Measurements from ENCODE around the gene CADM2. TPM values are rescaled to one million over a fixed set of nuclear protein-coding genes. Genes with fewer than 3 reads are reported as not detected.

Gene CADM2
- total RNA-seq, 4 donors from 2014 or later = 0.13 to 2.1 (median 0.58) TPM

DNA sequence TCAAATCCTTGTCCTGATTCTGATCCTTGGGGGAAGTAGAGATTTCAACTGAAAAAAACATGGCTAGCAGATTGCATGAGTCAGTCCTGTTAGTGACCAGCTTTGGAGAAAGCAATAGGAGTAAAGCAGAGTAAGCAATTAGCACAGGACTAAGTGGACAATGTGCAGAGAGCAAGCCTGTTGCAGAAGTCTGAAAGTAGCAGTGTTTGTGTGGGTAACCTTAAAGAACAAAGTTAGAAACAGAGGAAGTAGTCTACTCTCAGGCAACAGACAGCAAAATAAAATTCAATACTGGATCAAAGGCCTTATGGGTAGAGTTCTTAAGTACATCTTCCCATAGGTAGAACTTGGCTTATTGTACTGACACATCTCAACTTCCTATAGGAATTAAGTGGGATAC, 916.8 kb downstream of the CADM2 start:
- H3K4me3 ChIP-seq (ENCODE audit: low read depth, poor library complexity, severe bottlenecking) = no peak overlapping the region
- intact Hi-C loops (cut with DNase I; ENCODE audit: low total_unique reads) = no loop called here
- DNase-seq (ENCODE audit: low spot score in 2 of 2) = no peak
- TF ChIP-seq, protein P1, sequence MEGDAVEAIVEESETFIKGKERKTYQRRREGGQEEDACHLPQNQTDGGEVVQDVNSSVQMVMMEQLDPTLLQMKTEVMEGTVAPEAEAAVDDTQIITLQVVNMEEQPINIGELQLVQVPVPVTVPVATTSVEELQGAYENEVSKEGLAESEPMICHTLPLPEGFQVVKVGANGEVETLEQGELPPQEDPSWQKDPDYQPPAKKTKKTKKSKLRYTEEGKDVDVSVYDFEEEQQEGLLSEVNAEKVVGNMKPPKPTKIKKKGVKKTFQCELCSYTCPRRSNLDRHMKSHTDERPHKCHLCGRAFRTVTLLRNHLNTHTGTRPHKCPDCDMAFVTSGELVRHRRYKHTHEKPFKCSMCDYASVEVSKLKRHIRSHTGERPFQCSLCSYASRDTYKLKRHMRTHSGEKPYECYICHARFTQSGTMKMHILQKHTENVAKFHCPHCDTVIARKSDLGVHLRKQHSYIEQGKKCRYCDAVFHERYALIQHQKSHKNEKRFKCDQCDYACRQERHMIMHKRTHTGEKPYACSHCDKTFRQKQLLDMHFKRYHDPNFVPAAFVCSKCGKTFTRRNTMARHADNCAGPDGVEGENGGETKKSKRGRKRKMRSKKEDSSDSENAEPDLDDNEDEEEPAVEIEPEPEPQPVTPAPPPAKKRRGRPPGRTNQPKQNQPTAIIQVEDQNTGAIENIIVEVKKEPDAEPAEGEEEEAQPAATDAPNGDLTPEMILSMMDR (IDR thresholded peaks at IDR 0.05) = no peak
- no peak for TF ChIP-seq POLR2A (IDR thresholded peaks at IDR 0.05)

DNA sequence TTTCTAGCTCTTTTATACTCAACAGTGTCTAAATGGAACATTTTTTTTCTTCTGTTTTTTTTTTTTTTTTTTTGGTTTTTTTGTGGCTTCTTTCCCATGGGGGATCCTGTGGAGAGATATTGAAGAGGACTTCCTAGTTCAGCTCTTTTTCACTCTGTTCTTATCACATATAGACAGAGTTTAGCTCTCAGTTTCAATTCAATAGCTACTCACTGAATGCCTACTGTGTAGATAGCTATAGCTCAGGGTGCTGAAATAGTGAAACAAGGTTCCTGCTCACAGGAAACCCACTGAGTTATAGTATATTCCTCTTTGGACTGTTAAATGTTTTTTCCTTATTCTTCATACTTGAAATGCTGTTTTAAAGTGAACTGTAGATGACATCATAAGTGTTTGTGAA, 918.8 kb downstream of the CADM2 start:
- no peak for TF ChIP-seq POLR2A (IDR thresholded peaks at IDR 0.05)
- TF ChIP-seq, protein P1 (IDR thresholded peaks at IDR 0.05) = no peak
- intact Hi-C loops (cut with DNase I; ENCODE audit: low total_unique reads) = no loop called here
- H3K4me3 ChIP-seq (ENCODE audit: low read depth, poor library complexity, severe bottlenecking) = no peak overlapping the region
- DNase-seq (ENCODE audit: low spot score in 2 of 2) = no peak

DNA sequence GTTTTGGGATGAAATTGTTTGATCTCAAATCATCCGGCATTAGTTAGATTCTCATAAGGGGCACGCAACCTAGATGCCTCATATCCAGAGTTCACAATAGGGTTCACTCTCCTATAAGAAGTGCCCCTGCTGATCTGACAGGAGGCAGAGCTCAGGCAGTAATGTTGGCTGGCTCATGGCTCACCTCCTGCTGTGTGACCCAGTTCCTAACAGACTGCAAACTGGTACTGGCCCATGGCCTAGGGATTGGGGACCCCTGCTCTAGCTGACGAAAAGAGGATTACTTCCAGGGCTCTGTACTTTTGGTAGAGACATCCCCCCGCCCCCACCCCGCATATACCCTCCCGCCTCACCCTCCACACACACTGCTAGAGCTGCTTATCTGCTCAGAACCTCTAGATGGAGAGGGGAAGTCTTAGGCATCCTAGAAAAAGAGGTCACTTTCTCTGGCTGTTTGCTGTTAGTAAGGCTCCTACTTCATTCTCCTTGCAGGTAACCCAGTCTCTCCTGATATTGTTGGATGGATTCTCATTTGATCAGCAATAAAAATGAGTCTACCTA, 923.1 kb downstream of the CADM2 start:
- WGBS, 2 donors = 80 to 89% methylated on average over 6 of the region's 6 CpGs
- intact Hi-C loops (cut with DNase I; ENCODE audit: low total_unique reads) = no loop called here
- DNase-seq (ENCODE audit: low spot score in 2 of 2) = no peak

DNA sequence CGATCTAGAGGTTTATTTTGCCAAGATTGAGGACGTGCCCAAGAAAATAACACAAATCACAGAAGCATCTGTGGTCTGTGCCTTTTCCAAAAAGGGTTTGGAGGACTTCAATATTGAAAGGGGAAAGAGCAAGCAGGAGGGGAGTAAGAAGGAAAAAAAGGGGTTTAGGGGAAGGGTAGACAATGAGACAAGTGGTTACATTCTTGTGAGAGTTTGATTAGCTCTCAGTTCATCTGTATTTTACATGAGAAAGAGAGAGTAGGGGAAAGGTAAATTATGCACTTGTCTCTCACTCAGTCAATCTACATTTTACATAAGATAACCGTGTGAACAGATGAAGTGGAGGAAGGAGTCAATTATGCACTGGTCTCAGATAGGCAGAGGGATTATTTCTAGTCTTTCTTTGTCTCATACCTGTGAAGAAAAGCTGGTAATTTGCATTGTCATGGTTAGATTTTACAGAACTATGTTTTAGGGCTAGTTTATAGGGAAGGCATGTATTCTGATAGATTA, 931.3 kb downstream of the CADM2 start:
- TF ChIP-seq POLR2A (IDR thresholded peaks at IDR 0.05) = no peak
- TF ChIP-seq, protein P1 (IDR thresholded peaks at IDR 0.05) = no peak
- intact Hi-C loops (cut with DNase I; ENCODE audit: low total_unique reads) = no loop called here
- H3K4me3 ChIP-seq (ENCODE audit: low read depth, poor library complexity, severe bottlenecking) = no peak overlapping the region
- 53 to 56% methylated on average over 3 of the region's 3 CpGs for WGBS, 2 donors
- no peak for DNase-seq (ENCODE audit: low spot score in 2 of 2)

More for the DNA sequence above, 923.1 kb downstream of the CADM2 start:
- TF ChIP-seq, protein P1 (IDR thresholded peaks at IDR 0.05) = no peak
- no peak for TF ChIP-seq POLR2A (IDR thresholded peaks at IDR 0.05)
- H3K4me3 ChIP-seq (ENCODE audit: low read depth, poor library complexity, severe bottlenecking) = no peak overlapping the region

DNA sequence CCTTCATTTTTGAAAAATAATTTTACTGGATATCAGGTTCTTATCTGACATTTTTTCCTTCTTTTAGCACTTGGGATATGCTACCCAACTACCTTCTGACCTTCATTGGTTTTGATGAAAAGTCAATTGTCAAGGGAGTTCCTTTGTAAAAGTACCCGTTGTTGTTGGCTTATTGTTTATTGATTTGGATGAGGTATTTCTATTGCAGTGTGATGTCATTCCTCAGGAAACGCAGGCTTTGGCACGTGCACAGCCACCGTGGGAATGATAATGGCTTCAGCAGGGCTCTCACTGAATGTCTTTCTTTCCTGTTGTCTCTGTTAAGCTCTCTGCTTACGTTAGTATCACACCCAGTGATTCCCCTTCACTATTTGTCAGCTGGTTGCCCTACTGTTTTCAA, 944.6 kb downstream of the CADM2 start:
- H3K4me3 ChIP-seq (ENCODE audit: low read depth, poor library complexity, severe bottlenecking) = no peak overlapping the region
- no peak for TF ChIP-seq POLR2A (IDR thresholded peaks at IDR 0.05)
- TF ChIP-seq, protein P1 (IDR thresholded peaks at IDR 0.05) = no peak
- 57 to 60% methylated on average over 5 of the region's 5 CpGs for WGBS, 2 donors
- intact Hi-C loops (cut with DNase I; ENCODE audit: low total_unique reads) = no loop called here
- no peak for DNase-seq (ENCODE audit: low spot score in 2 of 2)

DNA sequence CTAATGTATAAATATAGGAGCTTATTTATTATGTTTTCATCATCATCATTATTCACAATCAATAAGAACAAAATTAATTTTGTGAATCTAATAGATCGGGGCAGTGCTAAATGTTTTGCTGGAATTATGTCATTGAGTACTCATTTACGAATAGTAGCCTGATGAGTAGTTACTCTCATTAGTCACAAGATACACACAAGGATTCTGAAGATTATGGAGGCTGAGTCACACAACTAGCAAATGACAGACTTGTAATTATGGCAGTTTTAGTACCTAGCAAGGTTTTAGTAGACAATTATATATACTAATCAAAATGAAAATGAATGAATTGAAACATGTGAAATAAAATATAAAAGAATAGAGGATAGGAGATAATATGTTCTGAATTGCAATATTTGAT, 954.2 kb downstream of the CADM2 start:
- intact Hi-C loops (cut with DNase I; ENCODE audit: low total_unique reads) = no loop called here
- no peak for DNase-seq (ENCODE audit: low spot score in 2 of 2)
- TF ChIP-seq POLR2A (IDR thresholded peaks at IDR 0.05) = no peak
- TF ChIP-seq, protein P1 (IDR thresholded peaks at IDR 0.05) = no peak
- H3K4me3 ChIP-seq (ENCODE audit: low read depth, poor library complexity, severe bottlenecking) = no peak overlapping the region
- WGBS, 2 donors = 92 to 93% methylated on average over 2 of the region's 2 CpGs
